ENCODE results near the gene SERPINF2. TPM values are rescaled to one million over a fixed set of nuclear protein-coding genes. Genes with fewer than 3 reads are reported as not detected.

Gene SERPINF2
- total RNA-seq, 2 donors from 2014 or later, result 1.0 to 1.7 TPM

- Histone ChIP-seq H3K4me3 (no peak overlapping the region), H3K4me1 (no peaks in the 10 kb centered on the region), H3K27ac (no peak overlapping the region), H3K9me3 (no peaks in the 10 kb centered on the region), H3K36me3 (peaks cover 3% of the 10 kb centered on the region), H3K9ac (ENCODE audit: low read depth in 2 of 2, low read length in 2 of 2) (no peak overlapping the region), H3K27me3 (no peaks in the 10 kb centered on the region)
- DNase-seq, result no peak
- TF ChIP-seq CTCF (IDR thresholded peaks at IDR 0.05), result no peak
- intact Hi-C loops (cut with DNase I), result no loop called here
These were observed 58.0 kb downstream of the SERPINF2 start for GRCh38 chr17:1800712-1801111.

- Histone ChIP-seq H3K27me3 (no peaks in the 10 kb centered on the region), H3K27ac (no peak overlapping the region), H3K36me3 (peaks cover 3% of the 10 kb centered on the region), H3K4me3 (no peak overlapping the region), H3K9me3 (no peaks in the 10 kb centered on the region), H3K9ac (ENCODE audit: low read depth in 2 of 2, low read length in 2 of 2) (no peak overlapping the region), H3K4me1 (no peaks in the 10 kb centered on the region)
- no peak for TF ChIP-seq CTCF (IDR thresholded peaks at IDR 0.05)
- DNase-seq, result no peak
- intact Hi-C loops (cut with DNase I), result no loop called here
These were observed 59.8 kb downstream of the SERPINF2 start for GRCh38 chr17:1802429-1802828.

- no peak for TF ChIP-seq CTCF (IDR thresholded peaks at IDR 0.05)
- intact Hi-C loops (cut with DNase I), result no loop called here
- no peak for DNase-seq
- no peaks in the 10 kb centered on the region for H3K27me3 ChIP-seq
- no peak overlapping the region for H3K4me3 ChIP-seq
- no peak overlapping the region for H3K9ac ChIP-seq (ENCODE audit: low read depth in 2 of 2, low read length in 2 of 2)
- peaks cover 3% of the 10 kb centered on the region for H3K36me3 ChIP-seq
- H3K27ac ChIP-seq, result no peak overlapping the region
- H3K4me1 ChIP-seq, result no peaks in the 10 kb centered on the region
- H3K9me3 ChIP-seq, result no peaks in the 10 kb centered on the region
These were observed 60.6 kb downstream of the SERPINF2 start for GRCh38 chr17:1803280-1803679.

Other genes starting within 250 kb of the SERPINF2 start
- gene INPP5K, start 226.3 kb upstream of the SERPINF2 start, total RNA-seq, result 10 to 100 TPM; 27.6 to 35.5 TPM
- gene PITPNA, start 180.1 kb upstream of the SERPINF2 start, total RNA-seq, result 10 to 100 TPM; 77.8 to 83.2 TPM
- 10 to 100 TPM; 29.3 to 38.7 TPM for gene SLC43A2, start 114.0 kb upstream of the SERPINF2 start, total RNA-seq
- gene SCARF1, start 97.1 kb upstream of the SERPINF2 start, total RNA-seq, result 1 to 10 TPM; 6.3 to 7.7 TPM
- gene RILP, start 93.0 kb upstream of the SERPINF2 start, total RNA-seq, result 10 to 100 TPM; 35.7 to 40.4 TPM
- gene PRPF8, start 58.0 kb upstream of the SERPINF2 start, total RNA-seq, result 100 to 1,000 TPM; 172 to 292 TPM
- gene TLCD2, start 32.5 kb upstream of the SERPINF2 start, total RNA-seq, result 10 to 100 TPM; 30.2 to 32.6 TPM
- 10 to 100 TPM in 1 of 2 donors, 1 to 10 TPM in 1; 9.2 to 16.0 TPM for gene WDR81, start 18.2 kb upstream of the SERPINF2 start, total RNA-seq
- 10 to 100 TPM; 13.3 to 39.7 TPM for gene SERPINF1, start 19.2 kb downstream of the SERPINF2 start, total RNA-seq
- 10 to 100 TPM in 1 of 2 donors, 1 to 10 TPM in 1; 8.0 to 14.7 TPM for gene SMYD4, start 87.0 kb downstream of the SERPINF2 start, total RNA-seq
- gene RPA1, start 87.1 kb downstream of the SERPINF2 start, total RNA-seq, result 100 to 1,000 TPM in 1 of 2 donors, 10 to 100 TPM in 1; 63.4 to 105 TPM